SU-DHL-6 (cell line): ENCODE data around the gene FKBP11.

Experiments used
- H2AFZ ChIP-seq: fragments of 200-600 bp; sonication (generic); 2 replicates; pipeline ENCODE4 v1.6.1; 2014; ENCODE audit warnings: low read depth, mild to moderate bottlenecking, moderate library complexity, mixed read lengths, antibody characterized with exemption, low read length; ENCODE audit not compliant: severe bottlenecking
- H3F3A ChIP-seq: fragments of 200-600 bp; shearing (Covaris generic); 2 replicates; pipeline ENCODE4 v1.6.0; 2016; ENCODE audit warnings: antibody characterized with exemption, mild to moderate bottlenecking; ENCODE audit not compliant: insufficient read depth
- H3K27ac ChIP-seq: fragments of 200-600 bp; sonication (generic); 2 replicates; pipeline ENCODE4 v1.5.1; 2016; ENCODE audit warnings: low read depth, mild to moderate bottlenecking, low read length, moderate library complexity, mixed read lengths
- H3K27me3 ChIP-seq: fragments of 200-600 bp; sonication (generic), shearing (Covaris generic); 2 replicates; pipeline ENCODE4 v1.6.0; 2014; ENCODE audit warnings: mild to moderate bottlenecking, low read length
- H3K36me3 ChIP-seq: fragments of 200-600 bp; sonication (generic); 2 replicates; pipeline ENCODE4 v1.6.1; 2014; ENCODE audit warnings: mild to moderate bottlenecking, low read length, mixed read lengths
- H3K4me2 ChIP-seq: fragments of 300-600, 200-600 bp; shearing (Covaris generic), sonication (generic); 2 replicates; pipeline ENCODE4 v1.6.0; 2014; ENCODE audit warnings: low read length, low read depth, mild to moderate bottlenecking; ENCODE audit not compliant: poor library complexity, severe bottlenecking
- H3K4me3 ChIP-seq: fragments of 200-600 bp; sonication (generic); 2 replicates; pipeline ENCODE4 v1.5.1; 2014; ENCODE audit warnings: antibody characterized with exemption, low read length, mild to moderate bottlenecking, mixed read lengths; ENCODE audit not compliant: insufficient read depth, poor library complexity, severe bottlenecking
- H3K79me2 ChIP-seq: fragments of 200-600 bp; sonication (generic); 2 replicates; pipeline ENCODE4 v1.6.1; 2014; ENCODE audit warnings: mild to moderate bottlenecking, low read length, moderate library complexity; ENCODE audit not compliant: insufficient read depth
- H3K9ac ChIP-seq: fragments of 200-600 bp; sonication (generic); 2 replicates; pipeline ENCODE4 v1.7.0; 2014; ENCODE audit warnings: mild to moderate bottlenecking, low read length
- H3K9me2 ChIP-seq: fragments of 200-600 bp; sonication (generic); replicated peaks from 2 replicates; pipeline ENCODE4 v1.6.1; 2014; ENCODE audit warnings: low read length; ENCODE audit not compliant: insufficient read depth
- H3K9me3 ChIP-seq: fragments of 200-600 bp; sonication (generic); 2 replicates; pipeline ENCODE4 v1.6.1; 2014; ENCODE audit warnings: low read length, mixed read lengths; ENCODE audit not compliant: insufficient read depth
- H4K20me1 ChIP-seq: fragments of 200-600 bp; sonication (generic); 2 replicates; pipeline ENCODE4 v1.6.1; 2014; ENCODE audit warnings: low read depth, mild to moderate bottlenecking, antibody characterized with exemption, low read length, moderate library complexity, mixed read lengths
- CTCF ChIP-seq: fragments of 200-600 bp; sonication (generic); IDR thresholded peaks from one replicate; pipeline ENCODE4 v1.5.1; 2017; ENCODE audit warnings: antibody characterized with exemption, mild to moderate bottlenecking, low read length, moderate library complexity; ENCODE audit not compliant: insufficient read depth, poor library complexity, severe bottlenecking
- EZH2phosphoT487 ChIP-seq: fragments of 200-600 bp; sonication (generic), shearing (Covaris generic); conservative IDR thresholded peaks from 2 replicates; pipeline ENCODE4 v1.6.1; 2018; ENCODE audit warnings: mild to moderate bottlenecking, antibody characterized with exemption, low read length, moderate library complexity, mixed read lengths

FKBP11 gene

GRCh38 chr12:48901278-48901677 lies 24.0 kb downstream of the FKBP11 start:
- H4K20me1 ChIP-seq: no peaks in the 10 kb centered on the region
- no peaks in the 10 kb centered on the region for H3K9me3 ChIP-seq
- no peak overlapping the region for H3K4me3 ChIP-seq
- no peak overlapping the region for H3K27ac ChIP-seq
- H3K36me3 ChIP-seq: no peaks in the 10 kb centered on the region
- H3K4me2 ChIP-seq: no peak overlapping the region
- no peak overlapping the region for H2AFZ ChIP-seq
- H3K9ac ChIP-seq: no peak overlapping the region
- H3K27me3 ChIP-seq: no peaks in the 10 kb centered on the region
- no peak for TF ChIP-seq CTCF
- TF ChIP-seq EZH2phosphoT487: no peak
- H3K79me2 ChIP-seq: no peaks in the 10 kb centered on the region
- no peaks in the 10 kb centered on the region for H3K9me2 ChIP-seq
- H3F3A ChIP-seq: no peaks in the 10 kb centered on the region

- no peaks in the 10 kb centered on the region for H3K79me2 ChIP-seq
- H3K27ac ChIP-seq: no peak overlapping the region
- H4K20me1 ChIP-seq: no peaks in the 10 kb centered on the region
- no peaks in the 10 kb centered on the region for H3K9me2 ChIP-seq
- H3K9ac ChIP-seq: no peak overlapping the region
- H3K4me2 ChIP-seq: no peak overlapping the region
- no peaks in the 10 kb centered on the region for H3K27me3 ChIP-seq
- TF ChIP-seq CTCF (no peak), EZH2phosphoT487 (no peak)
- H2AFZ ChIP-seq: no peak overlapping the region
- H3K9me3 ChIP-seq: no peaks in the 10 kb centered on the region
- H3K36me3 ChIP-seq: no peaks in the 10 kb centered on the region
- H3F3A ChIP-seq: no peaks in the 10 kb centered on the region
- H3K4me3 ChIP-seq: no peak overlapping the region
Measured at GRCh38 chr12:48899651-48900050, 25.6 kb downstream of the FKBP11 start.

- H3K79me2 ChIP-seq: no peaks in the 10 kb centered on the region
- no peak overlapping the region for H3K9ac ChIP-seq
- H4K20me1 ChIP-seq: no peaks in the 10 kb centered on the region
- no peaks in the 10 kb centered on the region for H3K36me3 ChIP-seq
- H3F3A ChIP-seq: no peaks in the 10 kb centered on the region
- no peak overlapping the region for H3K4me2 ChIP-seq
- H3K27me3 ChIP-seq: no peaks in the 10 kb centered on the region
- no peak overlapping the region for H3K4me3 ChIP-seq
- H3K9me3 ChIP-seq: no peaks in the 10 kb centered on the region
- H3K27ac ChIP-seq: no peak overlapping the region
- H2AFZ ChIP-seq: no peak overlapping the region
- no peaks in the 10 kb centered on the region for H3K9me2 ChIP-seq
- TF ChIP-seq EZH2phosphoT487 (no peak), CTCF (no peak)
Measured at GRCh38 chr12:48894271-48894670, 31.0 kb downstream of the FKBP11 start.
